Breast epithelium (tissue), 4 donors: ENCODE results near the gene SYCE3. TPM values are rescaled to one million over a fixed set of nuclear protein-coding genes. Genes with fewer than 3 reads are reported as not detected.

Experiments used
- DNase-seq, 2 donors: peaks; one replicate each; pipeline ENCODE4 v3.0.0-alpha.2; 2019; ENCODE audit warnings: low spot score in 2 of 2
- H3K27ac ChIP-seq, 2 donors: fragments of 200-600 bp; sonication (generic) in 1 of 2; one replicate each; pipeline ENCODE4 v1.5.1; 2016 to 2019; ENCODE audit warnings: mild to moderate bottlenecking in 1 of 2
- H3K27me3 ChIP-seq, 2 donors: fragments of 200-600 bp; sonication (generic) in 1 of 2; one replicate each; pipeline versions ENCODE4 v1.5.1 to v1.6.0; 2017 to 2019; ENCODE audit warnings: control low read depth in 1 of 2, mild to moderate bottlenecking in 1 of 2
- H3K36me3 ChIP-seq: fragments of 200-600 bp; one replicate; pipeline ENCODE4 v1.5.1; 2019
- H3K4me1 ChIP-seq, 2 donors: fragments of 200-600 bp; sonication (generic); one replicate each; pipeline ENCODE4 v1.5.1; 2016 to 2019; ENCODE audit warnings: control low read depth in 1 of 2
- H3K4me3 ChIP-seq, 3 donors: fragments of 200-600 bp; sonication (generic); 1 replicate in 2 of 3; 2 replicates in 1 of 3; pipeline ENCODE4 v1.5.1; 2016 to 2019; ENCODE audit warnings: mild to moderate bottlenecking in 3 of 3, moderate library complexity in 2 of 3
- H3K9me3 ChIP-seq, 2 donors: fragments of 200-600 bp; sonication (generic) in 1 of 2; one replicate each; pipeline ENCODE4 v1.5.1; 2016 to 2019; ENCODE audit warnings: control low read depth in 1 of 2
- CTCF ChIP-seq, 3 donors: fragments of 450-650 bp; IDR thresholded peaks; one replicate each; pipeline ENCODE4 v1.5.1; 2016 to 2017; ENCODE audit warnings: antibody characterized with exemption in 3 of 3, mild to moderate bottlenecking in 3 of 3, moderate library complexity in 3 of 3
- POLR2A ChIP-seq: fragments of 450-650 bp; IDR thresholded peaks from one replicate; pipeline ENCODE4 v1.6.1; 2016; ENCODE audit warnings: antibody characterized with exemption, mild to moderate bottlenecking, moderate library complexity
- POLR2AphosphoS5 ChIP-seq, 3 donors: sonication (generic); formaldehyde crosslinking; IDR thresholded peaks; one replicate each; pipeline ENCODE4 v1.6.1; 2017; ENCODE audit warnings: antibody characterized with exemption in 3 of 3
- intact Hi-C: fragments of 100-400 bp; cut with DNase I; formaldehyde crosslinking; loops from one replicate; pipeline ENCODE4 v1.15.1; 2023; ENCODE audit warnings: low total_unique reads
- total RNA-seq, 3 donors: library from RNA; depleted of rRNA; stranded (reverse); fragments of >200 nt; gene quantifications; one replicate each; pipeline ENCODE4 v1.1.0, GENCODE V29; 2016

SYCE3 gene
- total RNA-seq, 3 donors from 2014 or later = not detected

GRCh38 chr22:50577987-50578775 lies 15.5 kb upstream of the SYCE3 start, which contains the start of gene CPT1B:
Gene CPT1B (minus strand): TSS chr22:50578427. CDS start chr22:50577915, 512 bp downstream.
- no peak within 1 kb of the TSS for H3K27ac ChIP-seq
- no peaks in the 10 kb centered on the region for H3K27me3 ChIP-seq
- no peaks in the 10 kb centered on the region for H3K36me3 ChIP-seq
- intact Hi-C loops = no loop called here
- H3K9me3 ChIP-seq = no peaks in the 10 kb centered on the region
- TF ChIP-seq POLR2A (no peak), POLR2AphosphoS5 (IDR thresholded peaks at IDR 0.05) (no peak), CTCF (IDR thresholded peaks at IDR 0.05) (no peak)
- H3K4me3 ChIP-seq = no peak within 1 kb of the TSS
- no peak for DNase-seq
- H3K4me1 ChIP-seq = peaks cover 0 to 8% of the 10 kb centered on the region in 2 donors

- intact Hi-C loops = no loop called here
- no peaks in the 10 kb centered on the region for H3K9me3 ChIP-seq
- H3K4me1 ChIP-seq = peaks cover 0 to 8% of the 10 kb centered on the region in 2 donors
- H3K4me3 ChIP-seq = no peak overlapping the region
- no peaks in the 10 kb centered on the region for H3K36me3 ChIP-seq
- H3K27me3 ChIP-seq = no peaks in the 10 kb centered on the region
- H3K27ac ChIP-seq = no peak overlapping the region
- no peak for DNase-seq
- no peak for TF ChIP-seq POLR2AphosphoS5 (IDR thresholded peaks at IDR 0.05)
- no peak for TF ChIP-seq CTCF (IDR thresholded peaks at IDR 0.05)
- no peak for TF ChIP-seq POLR2A
Measured at GRCh38 chr22:50577697-50577986, 14.9 kb upstream of the SYCE3 start.

GRCh38 chr22:50576806-50577696 lies 14.3 kb upstream of the SYCE3 start:
- Histone ChIP-seq H3K27me3 (no peaks in the 10 kb centered on the region), H3K36me3 (no peaks in the 10 kb centered on the region), H3K4me3 (no peak overlapping the region), H3K9me3 (no peaks in the 10 kb centered on the region), H3K27ac (no peak overlapping the region), H3K4me1 (peaks cover 0 to 8% of the 10 kb centered on the region in 2 donors)
- no peak for DNase-seq
- TF ChIP-seq CTCF (IDR thresholded peaks at IDR 0.05) = no peak
- intact Hi-C loops = no loop called here

GRCh38 chr22:50576070-50576469 lies 13.4 kb upstream of the SYCE3 start:
- TF ChIP-seq POLR2A (no peak), CTCF (IDR thresholded peaks at IDR 0.05) (no peak), POLR2AphosphoS5 (IDR thresholded peaks at IDR 0.05) (no peak)
- H3K4me3 ChIP-seq = no peak overlapping the region
- H3K27ac ChIP-seq = no peak overlapping the region
- no peak for DNase-seq
- H3K27me3 ChIP-seq = no peaks in the 10 kb centered on the region
- H3K4me1 ChIP-seq = no peaks in the 10 kb centered on the region
- no peaks in the 10 kb centered on the region for H3K9me3 ChIP-seq
- intact Hi-C loops = no loop called here
- H3K36me3 ChIP-seq = peaks cover 5% of the 10 kb centered on the region

- intact Hi-C loops = no loop called here
- TF ChIP-seq CTCF (IDR thresholded peaks at IDR 0.05) (no peak), POLR2A (no peak), POLR2AphosphoS5 (IDR thresholded peaks at IDR 0.05) (no peak)
- no peaks in the 10 kb centered on the region for H3K4me1 ChIP-seq
- no peak for DNase-seq
- no peak overlapping the region for H3K27ac ChIP-seq
- no peaks in the 10 kb centered on the region for H3K27me3 ChIP-seq
- H3K36me3 ChIP-seq = peaks cover 10% of the 10 kb centered on the region
- H3K4me3 ChIP-seq = no peak overlapping the region
- no peaks in the 10 kb centered on the region for H3K9me3 ChIP-seq
Measured at GRCh38 chr22:50575426-50575941, 12.8 kb upstream of the SYCE3 start.
